ENCODE measurements around the gene TNFAIP8.

TNFAIP8 gene

GRCh38 chr5:119345861-119346260, 10.0 kb upstream of the TNFAIP8 start:
- no peak for DNase-seq (ENCODE audit: low read depth in 2 of 3, low spot score in 1 of 3)

GRCh38 chr5:119346394-119346793, 9.4 kb upstream of the TNFAIP8 start:
- DNase-seq (ENCODE audit: low read depth in 2 of 3, low spot score in 1 of 3), result no peak

- no peak for DNase-seq (ENCODE audit: low read depth in 2 of 3, low spot score in 1 of 3)
Observed at GRCh38 chr5:119347574-119347973, 8.2 kb upstream of the TNFAIP8 start.

- DNase-seq (ENCODE audit: low read depth in 2 of 3, low spot score in 1 of 3), result no peak
Observed at GRCh38 chr5:119347991-119348390, 7.8 kb upstream of the TNFAIP8 start.

- no peak for DNase-seq (ENCODE audit: low read depth in 2 of 3, low spot score in 1 of 3)
Observed at GRCh38 chr5:119353213-119353612, 2.6 kb upstream of the TNFAIP8 start.

- DNase-seq (ENCODE audit: low read depth in 2 of 3, low spot score in 1 of 3), result no peak
Observed at GRCh38 chr5:119353686-119354366, 2.0 kb upstream of the TNFAIP8 start.

GRCh38 chr5:119354537-119355243, 1.1 kb upstream of the TNFAIP8 start:
- no peak for DNase-seq (ENCODE audit: low read depth in 2 of 3, low spot score in 1 of 3)

GRCh38 chr5:119355244-119355638, 578 bp upstream of the TNFAIP8 start:
- peak in 1 of 3 donors; percentile 51 for DNase-seq (ENCODE audit: low read depth in 2 of 3, low spot score in 1 of 3)

GRCh38 chr5:119356612-119357188, 881 bp downstream of the TNFAIP8 start:
- no peak for DNase-seq (ENCODE audit: low read depth in 2 of 3, low spot score in 1 of 3)

- no peak for DNase-seq (ENCODE audit: low read depth in 2 of 3, low spot score in 1 of 3)
Observed at GRCh38 chr5:119357270-119357669, 1.5 kb downstream of the TNFAIP8 start.

GRCh38 chr5:119357808-119358529, 2.1 kb downstream of the TNFAIP8 start:
- no peak for DNase-seq (ENCODE audit: low read depth in 2 of 3, low spot score in 1 of 3)

- DNase-seq (ENCODE audit: low read depth in 2 of 3, low spot score in 1 of 3), result no peak
Observed at GRCh38 chr5:119358530-119358900, 2.7 kb downstream of the TNFAIP8 start.

GRCh38 chr5:119358901-119359603, 3.2 kb downstream of the TNFAIP8 start:
- no peak for DNase-seq (ENCODE audit: low read depth in 2 of 3, low spot score in 1 of 3)

- DNase-seq (ENCODE audit: low read depth in 2 of 3, low spot score in 1 of 3), result no peak
Observed at GRCh38 chr5:119359737-119360413, 4.1 kb downstream of the TNFAIP8 start.

- DNase-seq (ENCODE audit: low read depth in 2 of 3, low spot score in 1 of 3), result no peak
Observed at GRCh38 chr5:119360905-119361593, 5.2 kb downstream of the TNFAIP8 start.

- no peak for DNase-seq (ENCODE audit: low read depth in 2 of 3, low spot score in 1 of 3)
Observed at GRCh38 chr5:119361594-119362125, 5.8 kb downstream of the TNFAIP8 start.

- DNase-seq (ENCODE audit: low read depth in 2 of 3, low spot score in 1 of 3), result no peak
Observed at GRCh38 chr5:119362714-119363113, 6.9 kb downstream of the TNFAIP8 start.

GRCh38 chr5:119363271-119363670, 7.5 kb downstream of the TNFAIP8 start:
- DNase-seq (ENCODE audit: low read depth in 2 of 3, low spot score in 1 of 3), result no peak

GRCh38 chr5:119363936-119364335, 8.1 kb downstream of the TNFAIP8 start:
- DNase-seq (ENCODE audit: low read depth in 2 of 3, low spot score in 1 of 3), result no peak

Data from stimulated activated CD4-positive, alpha-beta T cell treated with anti-CD3 and anti-CD28 coated beads, Interleukin-12 subunit alpha, Interleukin-12 subunit beta, amount 100 ng/mL, for 48 hours (primary cell).